ENCODE results near the gene CALCR. TPM values are rescaled to one million over a fixed set of nuclear protein-coding genes. Genes with fewer than 3 reads are reported as not detected.

The CALCR gene
- total and polyA plus RNA-seq, 8 donors: 0.16 TPM; not detected in 7

DNA sequence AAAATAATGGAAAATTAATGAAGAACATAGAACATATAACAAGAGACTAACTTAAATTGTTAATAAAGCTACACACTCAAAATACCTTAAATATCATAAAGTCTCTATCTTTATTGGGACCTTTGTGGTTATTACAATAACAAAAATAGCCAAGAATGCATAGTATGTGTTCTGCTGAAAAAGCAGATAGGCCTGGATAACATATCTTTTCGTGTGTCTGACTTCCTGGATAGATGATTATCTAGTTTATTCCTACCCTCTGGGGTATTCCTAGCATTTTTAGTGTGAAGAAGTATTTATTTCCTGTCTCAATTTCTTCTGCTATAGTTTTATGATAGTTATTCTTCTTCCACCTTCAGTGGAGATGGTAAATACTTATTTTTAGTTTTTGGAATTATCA lies 36.5 kb downstream of the CALCR start:
- no peaks in the 10 kb centered on the region for H3K27me3 ChIP-seq
- ATAC-seq (no peak), DNase-seq (no peak)
- H3K9me3 ChIP-seq: no peaks in the 10 kb centered on the region
- no peaks in the 10 kb centered on the region for H3K36me3 ChIP-seq
- H3K27ac ChIP-seq: no peak overlapping the region
- no peaks in the 10 kb centered on the region for H3K4me1 ChIP-seq
- intact Hi-C loops (cut with DNase I): no loop called here
- no peak overlapping the region for H3K4me3 ChIP-seq
- TF ChIP-seq, protein P1, sequence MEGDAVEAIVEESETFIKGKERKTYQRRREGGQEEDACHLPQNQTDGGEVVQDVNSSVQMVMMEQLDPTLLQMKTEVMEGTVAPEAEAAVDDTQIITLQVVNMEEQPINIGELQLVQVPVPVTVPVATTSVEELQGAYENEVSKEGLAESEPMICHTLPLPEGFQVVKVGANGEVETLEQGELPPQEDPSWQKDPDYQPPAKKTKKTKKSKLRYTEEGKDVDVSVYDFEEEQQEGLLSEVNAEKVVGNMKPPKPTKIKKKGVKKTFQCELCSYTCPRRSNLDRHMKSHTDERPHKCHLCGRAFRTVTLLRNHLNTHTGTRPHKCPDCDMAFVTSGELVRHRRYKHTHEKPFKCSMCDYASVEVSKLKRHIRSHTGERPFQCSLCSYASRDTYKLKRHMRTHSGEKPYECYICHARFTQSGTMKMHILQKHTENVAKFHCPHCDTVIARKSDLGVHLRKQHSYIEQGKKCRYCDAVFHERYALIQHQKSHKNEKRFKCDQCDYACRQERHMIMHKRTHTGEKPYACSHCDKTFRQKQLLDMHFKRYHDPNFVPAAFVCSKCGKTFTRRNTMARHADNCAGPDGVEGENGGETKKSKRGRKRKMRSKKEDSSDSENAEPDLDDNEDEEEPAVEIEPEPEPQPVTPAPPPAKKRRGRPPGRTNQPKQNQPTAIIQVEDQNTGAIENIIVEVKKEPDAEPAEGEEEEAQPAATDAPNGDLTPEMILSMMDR (IDR thresholded peaks at IDR 0.05): no peak

DNA sequence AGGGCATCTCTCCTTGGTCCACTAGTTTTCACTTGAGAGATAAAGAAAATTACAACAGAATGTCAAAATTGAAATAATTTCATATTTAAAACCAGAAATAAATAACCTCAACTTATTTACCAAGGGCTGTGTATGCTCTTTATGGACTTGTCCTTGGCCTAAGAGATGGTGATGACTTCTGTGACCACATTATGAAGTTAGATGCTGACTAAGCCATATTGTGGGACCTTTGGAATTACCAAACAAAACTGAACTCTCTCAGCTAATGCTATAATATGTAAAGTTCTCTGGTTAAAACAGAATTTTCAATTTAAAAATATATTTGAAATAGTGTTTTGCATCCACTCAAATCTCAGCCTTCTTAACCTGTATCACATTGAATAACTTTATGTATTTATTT lies 38.9 kb downstream of the CALCR start:
- no peak overlapping the region for H3K27ac ChIP-seq
- H3K36me3 ChIP-seq: no peaks in the 10 kb centered on the region
- ATAC-seq (no peak), DNase-seq (no peak)
- TF ChIP-seq, protein P1 (IDR thresholded peaks at IDR 0.05): no peak
- no peaks in the 10 kb centered on the region for H3K27me3 ChIP-seq
- no peaks in the 10 kb centered on the region for H3K4me1 ChIP-seq
- no peaks in the 10 kb centered on the region for H3K9me3 ChIP-seq
- intact Hi-C loops (cut with DNase I): no loop called here
- H3K4me3 ChIP-seq: no peak overlapping the region

DNA sequence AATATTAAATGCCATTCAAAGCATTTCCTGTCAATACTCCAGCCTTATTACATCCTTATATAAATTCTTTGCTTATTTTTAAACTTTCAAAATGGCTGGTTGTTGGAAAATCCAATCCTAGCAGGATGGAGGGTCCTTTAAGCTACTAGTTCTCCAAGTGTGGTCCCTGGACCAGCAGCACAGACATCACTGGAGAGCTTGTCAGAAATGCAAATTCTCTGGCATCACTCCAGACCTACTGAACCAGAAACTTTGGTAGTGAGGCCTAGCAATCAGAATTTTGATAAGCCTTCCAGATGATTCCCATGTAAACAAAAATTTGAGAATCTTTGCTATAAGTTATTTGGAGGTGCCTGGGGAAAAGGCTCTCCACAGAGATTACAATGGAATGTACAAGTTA lies 43.8 kb downstream of the CALCR start:
- H3K4me3 ChIP-seq: no peak overlapping the region
- no peaks in the 10 kb centered on the region for H3K9me3 ChIP-seq
- no peaks in the 10 kb centered on the region for H3K36me3 ChIP-seq
- DNase-seq (no peak), ATAC-seq (no peak)
- TF ChIP-seq, protein P1 (IDR thresholded peaks at IDR 0.05): no peak
- no peak overlapping the region for H3K27ac ChIP-seq
- no peaks in the 10 kb centered on the region for H3K27me3 ChIP-seq
- intact Hi-C loops (cut with DNase I): no loop called here
- no peaks in the 10 kb centered on the region for H3K4me1 ChIP-seq

DNA sequence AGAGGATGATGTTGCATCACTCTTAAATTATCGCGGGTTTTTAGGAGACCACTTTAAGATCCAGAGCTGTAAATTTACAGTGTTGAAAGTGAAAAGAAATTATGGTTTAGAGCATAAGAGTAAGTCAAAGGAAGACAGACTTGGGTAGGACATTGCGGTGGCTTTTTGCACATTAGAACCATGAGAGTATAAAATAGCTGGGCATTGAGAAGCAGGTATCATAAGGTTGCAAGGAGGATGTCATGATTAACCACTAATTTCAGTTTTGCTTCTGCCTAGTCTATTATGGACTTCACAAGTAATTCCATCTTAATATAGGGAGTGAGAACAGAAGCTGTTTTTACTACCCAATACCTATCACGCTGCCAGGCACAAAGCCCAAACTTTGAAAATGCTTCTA lies 57.7 kb downstream of the CALCR start:
- Histone ChIP-seq H3K36me3 (no peaks in the 10 kb centered on the region), H3K9me3 (no peaks in the 10 kb centered on the region), H3K27me3 (no peaks in the 10 kb centered on the region), H3K27ac (no peak overlapping the region), H3K4me1 (no peaks in the 10 kb centered on the region), H3K4me3 (no peak overlapping the region)
- TF ChIP-seq, protein P1 (IDR thresholded peaks at IDR 0.05): no peak
- no peak for DNase-seq
- ATAC-seq: no peak
- intact Hi-C loops (cut with DNase I): no loop called here

DNA sequence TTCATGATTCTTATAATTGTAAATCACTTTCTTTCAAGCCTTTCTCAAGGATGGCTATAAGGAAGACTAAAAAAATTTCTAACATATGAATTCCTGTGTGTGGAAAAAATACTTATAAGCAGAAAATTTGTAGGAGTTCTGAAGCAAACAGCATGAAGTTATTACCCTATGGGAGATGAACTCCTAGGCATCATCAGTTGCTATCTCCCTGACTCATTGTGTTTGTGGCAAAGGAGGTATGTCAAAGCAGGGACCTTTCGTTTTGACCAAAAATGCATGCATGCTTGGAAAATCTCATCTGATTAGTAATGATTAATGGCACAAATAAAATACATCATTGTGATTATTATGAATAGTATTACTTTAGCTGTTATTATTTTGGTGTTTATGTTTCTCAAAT lies 59.4 kb downstream of the CALCR start:
- Histone ChIP-seq H3K36me3 (no peaks in the 10 kb centered on the region), H3K4me3 (no peak overlapping the region), H3K9me3 (no peaks in the 10 kb centered on the region), H3K4me1 (no peaks in the 10 kb centered on the region), H3K27me3 (no peaks in the 10 kb centered on the region), H3K27ac (no peak overlapping the region)
- intact Hi-C loops (cut with DNase I): no loop called here
- DNase-seq (no peak), ATAC-seq (no peak)
- TF ChIP-seq, protein P1 (IDR thresholded peaks at IDR 0.05): no peak
